C4-2B (cell line): ENCODE data around the gene CCDC102B.

Source experiments
- H3K27ac ChIP-seq: fragments of 450-650 bp; 2 replicates; pipeline ENCODE4 v1.5.1; 2017
- ZFX ChIP-seq: fragments of 450-650 bp; IDR thresholded peaks from 2 replicates; pipeline ENCODE4 v1.6.1; 2017
- TF ChIP-seq, protein P1 (sequence below): fragments of 450-650 bp; conservative IDR thresholded peaks from 2 replicates; pipeline ENCODE4 v1.5.1; 2017; ENCODE audit warnings: mild to moderate bottlenecking

The CCDC102B gene

GRCh38 chr18:69008538-69008937 lies 210.7 kb downstream of the CCDC102B start:
- TF ChIP-seq ZFX: no peak
- TF ChIP-seq, protein P1, sequence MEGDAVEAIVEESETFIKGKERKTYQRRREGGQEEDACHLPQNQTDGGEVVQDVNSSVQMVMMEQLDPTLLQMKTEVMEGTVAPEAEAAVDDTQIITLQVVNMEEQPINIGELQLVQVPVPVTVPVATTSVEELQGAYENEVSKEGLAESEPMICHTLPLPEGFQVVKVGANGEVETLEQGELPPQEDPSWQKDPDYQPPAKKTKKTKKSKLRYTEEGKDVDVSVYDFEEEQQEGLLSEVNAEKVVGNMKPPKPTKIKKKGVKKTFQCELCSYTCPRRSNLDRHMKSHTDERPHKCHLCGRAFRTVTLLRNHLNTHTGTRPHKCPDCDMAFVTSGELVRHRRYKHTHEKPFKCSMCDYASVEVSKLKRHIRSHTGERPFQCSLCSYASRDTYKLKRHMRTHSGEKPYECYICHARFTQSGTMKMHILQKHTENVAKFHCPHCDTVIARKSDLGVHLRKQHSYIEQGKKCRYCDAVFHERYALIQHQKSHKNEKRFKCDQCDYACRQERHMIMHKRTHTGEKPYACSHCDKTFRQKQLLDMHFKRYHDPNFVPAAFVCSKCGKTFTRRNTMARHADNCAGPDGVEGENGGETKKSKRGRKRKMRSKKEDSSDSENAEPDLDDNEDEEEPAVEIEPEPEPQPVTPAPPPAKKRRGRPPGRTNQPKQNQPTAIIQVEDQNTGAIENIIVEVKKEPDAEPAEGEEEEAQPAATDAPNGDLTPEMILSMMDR: no peak
- no peak overlapping the region for H3K27ac ChIP-seq

GRCh38 chr18:69021211-69021805 lies 223.4 kb downstream of the CCDC102B start:
- TF ChIP-seq ZFX: no peak
- TF ChIP-seq, protein P1: no peak
- H3K27ac ChIP-seq: no peak overlapping the region

DNA sequence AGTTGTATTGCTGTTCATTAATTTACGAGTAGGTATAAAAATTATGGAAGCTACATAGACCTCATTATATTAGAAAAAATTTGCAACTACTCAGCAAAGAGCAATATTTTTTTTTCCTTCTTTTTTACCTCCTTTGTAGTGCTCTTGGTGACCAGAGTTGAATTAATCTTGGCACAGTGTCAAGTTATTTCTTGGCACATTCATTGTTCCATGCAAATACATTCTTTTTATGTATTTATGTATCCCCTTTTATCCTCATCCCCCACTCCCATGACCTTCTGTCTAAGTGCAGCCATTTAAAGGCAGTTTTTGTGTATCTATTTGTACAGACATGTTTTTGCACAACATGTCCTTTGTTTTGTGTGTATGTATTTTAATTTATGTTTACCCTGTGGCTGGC lies 224.5 kb downstream of the CCDC102B start:
- H3K27ac ChIP-seq: no peak overlapping the region
- TF ChIP-seq, protein P1: no peak
- TF ChIP-seq ZFX: no peak

GRCh38 chr18:69031571-69031970 lies 233.7 kb downstream of the CCDC102B start:
- TF ChIP-seq ZFX: no peak
- TF ChIP-seq, protein P1: no peak
- no peak overlapping the region for H3K27ac ChIP-seq

- no peak overlapping the region for H3K27ac ChIP-seq
- TF ChIP-seq, protein P1: no peak
- TF ChIP-seq ZFX: no peak
These were observed 234.1 kb downstream of the CCDC102B start for GRCh38 chr18:69032009-69032408.

DNA sequence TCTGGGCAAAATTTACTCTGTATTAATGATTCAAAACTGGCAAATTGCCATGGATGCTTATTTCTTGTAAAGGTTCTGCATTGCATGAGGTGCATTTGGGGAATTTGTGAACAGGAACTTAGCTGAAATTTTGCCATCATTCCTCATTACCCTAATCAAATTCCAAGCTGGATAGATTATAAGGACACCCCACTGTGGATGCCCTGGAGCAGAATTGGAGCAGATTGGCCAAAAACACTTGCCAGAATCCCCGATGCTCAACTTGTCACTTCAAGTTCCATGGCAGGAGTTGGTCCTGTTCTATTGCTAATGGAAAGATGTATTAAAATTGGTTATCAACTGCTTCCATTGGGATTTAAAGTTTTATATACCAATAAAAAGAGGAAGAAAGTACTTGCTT lies 237.9 kb downstream of the CCDC102B start:
- TF ChIP-seq, protein P1: no peak
- TF ChIP-seq ZFX: no peak
- H3K27ac ChIP-seq: no peak overlapping the region

DNA sequence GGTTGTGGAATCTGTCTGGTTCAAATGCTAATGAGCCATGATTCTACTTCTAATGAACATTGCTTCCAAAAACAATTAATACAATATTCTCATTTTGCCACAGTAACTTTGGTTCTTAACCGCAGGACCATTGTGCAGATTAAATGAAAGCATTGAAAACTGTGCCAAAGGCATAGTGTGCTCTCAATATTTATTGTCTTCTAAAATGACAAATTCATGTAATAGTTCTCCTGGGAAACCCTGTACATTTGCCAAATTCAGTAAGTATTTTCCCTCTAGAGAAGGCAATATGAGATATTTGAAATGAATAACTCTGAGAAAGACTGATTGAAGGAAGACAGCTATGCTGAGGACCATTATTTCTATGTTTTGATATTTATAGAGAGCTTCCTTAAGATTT lies 246.3 kb downstream of the CCDC102B start:
- H3K27ac ChIP-seq: no peak overlapping the region
- TF ChIP-seq, protein P1: no peak
